ENCODE results near the gene MRPL18.
"Not testable (repeated sequence)": the region's sequence is repeated elsewhere in the genome, so short reads cannot be mapped to it uniquely, and the experiment has no call there.

Gene MRPL18

DNA sequence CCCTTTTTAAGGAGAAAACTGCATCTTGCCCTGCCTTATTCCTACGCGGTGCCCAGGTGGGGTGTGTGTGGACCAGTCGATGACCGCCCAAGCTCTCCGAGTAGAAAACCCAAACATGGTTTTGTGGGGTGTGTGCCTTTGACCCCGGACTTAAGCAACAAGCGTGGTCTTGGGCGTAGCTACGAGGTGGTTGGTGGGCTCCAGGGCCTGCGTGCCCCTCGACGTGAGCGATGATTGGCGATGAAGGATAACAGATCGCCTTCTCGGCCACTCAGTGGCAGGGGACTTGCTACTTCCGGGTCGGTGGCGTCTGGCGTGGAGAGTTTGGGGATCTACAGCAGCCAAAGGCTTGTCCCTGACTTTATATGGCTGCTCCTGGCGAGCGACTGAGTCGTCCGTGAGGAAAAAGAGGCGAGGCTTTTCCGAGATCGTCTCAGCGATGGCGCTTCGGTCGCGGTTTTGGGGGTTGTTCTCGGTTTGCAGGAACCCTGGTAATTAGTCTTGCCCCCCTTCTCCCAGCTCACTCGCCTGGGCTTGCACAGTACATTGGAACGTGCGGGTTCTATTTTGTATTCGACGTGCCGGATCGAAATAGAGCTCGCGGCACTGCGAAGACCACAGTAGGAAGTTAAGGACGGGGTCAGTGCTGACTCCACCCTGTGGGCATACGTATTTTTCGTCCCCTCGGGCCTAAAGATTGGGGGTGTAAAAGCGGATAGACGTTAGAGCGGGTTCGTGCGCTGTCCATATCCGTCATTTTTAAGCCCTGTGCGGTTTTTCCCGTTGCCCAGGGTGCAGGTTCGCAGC is at the start of gene MRPL18:
Gene MRPL18 (plus strand): TSS at position 319 of the 807 bp plus-strand sequence. CDS start 121 bp downstream, at position 440.
- H3K4me1 ChIP-seq (ENCODE audit: control insufficient read depth, insufficient read depth, low read length): peaks cover 31% of the 10 kb centered on the region
- peak within 1 kb of the TSS; percentile 88 to 96 for H3K4me3 ChIP-seq (ENCODE audit: low read length in 2 of 2)
- no peaks in the 10 kb centered on the region for H3K9me3 ChIP-seq (ENCODE audit: control insufficient read depth in 2 of 2, low read length in 2 of 2)
- H3K36me3 ChIP-seq (ENCODE audit: control insufficient read depth in 2 of 2, insufficient read depth in 2 of 2, low read length in 2 of 2): peaks cover 3 to 6% of the 10 kb centered on the region in 2 donors
- H3K27me3 ChIP-seq (ENCODE audit: control insufficient read depth in 1 of 2, insufficient read depth in 2 of 2, low read length in 2 of 2): no peaks in the 10 kb centered on the region
- peak within 1 kb of the TSS; percentile 97 for H3K27ac ChIP-seq (ENCODE audit: low read length)
- peak within 1 kb of the TSS; percentile 96 to 97 for H3K9ac ChIP-seq (ENCODE audit: low read length in 2 of 2)

DNA sequence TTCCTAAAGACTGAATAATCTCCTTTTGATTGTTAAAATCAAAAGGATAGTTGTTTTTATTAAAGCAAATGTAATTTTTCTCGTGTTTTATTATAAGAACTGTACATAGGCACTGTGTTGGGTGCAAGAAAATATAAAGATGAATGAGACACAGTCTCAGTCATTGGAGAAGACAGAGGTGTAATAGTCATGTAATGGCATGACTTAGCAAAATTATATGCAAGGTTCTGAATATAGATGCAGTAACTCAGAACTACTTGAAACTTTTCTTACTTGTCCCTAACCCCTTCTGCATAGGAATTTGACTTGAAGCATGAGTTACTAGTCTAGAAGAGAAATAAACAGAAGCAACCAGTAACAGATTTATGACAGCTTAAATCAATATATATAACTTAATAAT is 48.1 kb upstream of the MRPL18 start:
- no peak overlapping the region for H3K9ac ChIP-seq (ENCODE audit: low read length in 2 of 2)
- no peak overlapping the region for H3K4me3 ChIP-seq (ENCODE audit: low read length in 2 of 2)

DNA sequence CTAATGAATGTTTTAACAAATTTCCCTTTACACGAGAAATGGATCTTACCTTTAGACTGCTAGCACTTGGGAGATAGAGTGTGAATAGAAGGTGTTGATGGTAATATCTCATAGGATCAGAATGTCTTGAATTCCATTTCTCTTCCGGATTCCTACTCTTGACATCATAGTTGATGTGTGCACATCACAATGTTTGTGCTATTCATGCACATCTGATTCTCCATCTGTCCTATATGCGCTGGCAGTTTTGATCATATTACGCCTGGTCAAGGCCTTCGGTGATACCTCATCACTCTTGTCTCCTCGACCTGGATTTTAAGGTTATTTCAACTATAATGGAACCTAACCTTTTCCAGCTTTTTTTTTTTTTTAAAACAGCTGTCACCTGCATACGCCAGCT is 45.2 kb upstream of the MRPL18 start:
- H3K36me3 ChIP-seq (ENCODE audit: control insufficient read depth in 2 of 2, insufficient read depth in 2 of 2, low read length in 2 of 2): peaks cover 34 to 65% of the 10 kb centered on the region in 2 donors
- no peak overlapping the region for H3K4me3 ChIP-seq (ENCODE audit: low read length in 2 of 2)
- no peaks in the 10 kb centered on the region for H3K27me3 ChIP-seq (ENCODE audit: control insufficient read depth in 1 of 2, insufficient read depth in 2 of 2, low read length in 2 of 2)
- no peak overlapping the region for H3K9ac ChIP-seq (ENCODE audit: low read length in 2 of 2)
- no peaks in the 10 kb centered on the region for H3K9me3 ChIP-seq (ENCODE audit: control insufficient read depth in 2 of 2, low read length in 2 of 2)
- no peak overlapping the region for H3K27ac ChIP-seq (ENCODE audit: low read length)
- H3K4me1 ChIP-seq (ENCODE audit: control insufficient read depth, insufficient read depth, low read length): no peaks in the 10 kb centered on the region

More for the DNA sequence above, 48.1 kb upstream of the MRPL18 start:
- H3K27ac ChIP-seq (ENCODE audit: low read length): no peak overlapping the region
- no peaks in the 10 kb centered on the region for H3K27me3 ChIP-seq (ENCODE audit: control insufficient read depth in 1 of 2, insufficient read depth in 2 of 2, low read length in 2 of 2)
- H3K9me3 ChIP-seq (ENCODE audit: control insufficient read depth in 2 of 2, low read length in 2 of 2): no peaks in the 10 kb centered on the region
- H3K36me3 ChIP-seq (ENCODE audit: control insufficient read depth in 2 of 2, insufficient read depth in 2 of 2, low read length in 2 of 2): peaks cover 34 to 42% of the 10 kb centered on the region in 2 donors
- H3K4me1 ChIP-seq (ENCODE audit: control insufficient read depth, insufficient read depth, low read length): no peaks in the 10 kb centered on the region

DNA sequence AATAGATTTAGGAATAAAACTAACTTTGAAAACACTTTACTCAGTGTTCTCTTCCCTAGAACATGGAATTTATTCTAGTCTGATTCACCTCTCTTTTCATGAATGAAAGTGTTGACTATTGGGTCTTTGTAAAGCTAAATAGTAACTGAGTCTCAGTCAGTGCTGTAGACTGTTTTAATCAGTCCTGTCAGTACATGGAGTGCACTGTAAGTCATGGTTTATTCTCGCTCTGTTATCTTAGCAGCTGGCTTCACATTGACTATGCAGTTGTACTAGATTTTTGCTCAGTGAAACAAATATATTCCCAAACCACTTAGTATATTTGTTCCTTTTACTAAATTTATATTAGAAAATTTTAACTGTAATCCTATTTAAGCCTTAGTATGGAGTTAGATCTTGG is 43.5 kb upstream of the MRPL18 start:
- Histone ChIP-seq H3K4me3 (ENCODE audit: low read length in 2 of 2) (no peak overlapping the region), H3K27ac (ENCODE audit: low read length) (no peak overlapping the region), H3K9ac (ENCODE audit: low read length in 2 of 2) (no peak overlapping the region), H3K36me3 (ENCODE audit: control insufficient read depth in 2 of 2, insufficient read depth in 2 of 2, low read length in 2 of 2) (peaks cover 31 to 63% of the 10 kb centered on the region in 2 donors), H3K9me3 (ENCODE audit: control insufficient read depth in 2 of 2, low read length in 2 of 2) (no peaks in the 10 kb centered on the region), H3K27me3 (ENCODE audit: control insufficient read depth in 1 of 2, insufficient read depth in 2 of 2, low read length in 2 of 2) (no peaks in the 10 kb centered on the region), H3K4me1 (ENCODE audit: control insufficient read depth, insufficient read depth, low read length) (no peaks in the 10 kb centered on the region)

DNA sequence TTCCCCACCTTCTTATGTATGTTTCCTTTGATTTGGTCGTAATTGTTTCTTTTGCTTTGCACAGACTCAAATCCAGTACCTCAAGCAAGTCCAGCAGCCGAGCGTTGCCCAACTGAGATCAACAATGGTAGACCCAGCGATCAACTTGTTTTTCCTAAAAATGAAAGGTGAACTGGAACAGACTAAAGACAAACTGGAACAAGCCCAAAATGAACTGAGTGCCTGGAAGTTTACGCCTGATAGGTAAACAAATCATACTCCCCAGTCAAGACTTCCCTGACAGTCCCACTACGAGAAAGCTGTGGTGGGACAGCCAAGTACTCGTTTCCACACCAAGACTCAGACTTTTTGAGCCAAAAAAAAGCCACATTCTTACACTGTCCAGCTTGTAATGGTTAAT is 42.1 kb upstream of the MRPL18 start:
- not testable (repeated sequence) for H3K9me3 ChIP-seq (ENCODE audit: control insufficient read depth in 2 of 2, low read length in 2 of 2); H3K4me1 ChIP-seq (ENCODE audit: control insufficient read depth, insufficient read depth, low read length); H3K27ac ChIP-seq (ENCODE audit: low read length); H3K9ac ChIP-seq (ENCODE audit: low read length in 2 of 2); H3K4me3 ChIP-seq (ENCODE audit: low read length in 2 of 2); H3K27me3 ChIP-seq (ENCODE audit: control insufficient read depth in 1 of 2, insufficient read depth in 2 of 2, low read length in 2 of 2)
- peaks cover 29 to 55% of the 10 kb centered on the region in 2 donors for H3K36me3 ChIP-seq (ENCODE audit: control insufficient read depth in 2 of 2, insufficient read depth in 2 of 2, low read length in 2 of 2)

DNA sequence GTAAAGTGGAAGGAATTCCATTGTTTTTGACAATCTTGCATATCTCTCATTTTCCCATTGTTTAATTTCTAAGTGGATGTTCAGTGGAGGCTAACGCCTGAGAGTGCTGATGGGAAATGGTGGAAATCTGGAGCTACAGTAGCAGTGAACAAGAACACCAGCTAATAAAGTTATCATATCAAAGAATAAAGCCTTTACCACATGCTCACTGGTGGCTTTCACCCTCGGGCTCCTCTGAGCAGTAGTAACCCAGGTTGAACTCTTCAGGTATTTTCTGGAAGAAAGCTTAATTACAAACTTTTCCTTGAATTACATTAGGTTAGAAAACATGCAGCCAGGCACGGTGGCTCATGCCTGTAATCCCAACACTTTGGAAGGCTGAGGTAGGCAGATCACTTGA is 38.8 kb upstream of the MRPL18 start:
- Histone ChIP-seq H3K4me1 (ENCODE audit: control insufficient read depth, insufficient read depth, low read length) (no peaks in the 10 kb centered on the region), H3K9ac (ENCODE audit: low read length in 2 of 2) (no peak overlapping the region), H3K9me3 (ENCODE audit: control insufficient read depth in 2 of 2, low read length in 2 of 2) (no peaks in the 10 kb centered on the region), H3K27ac (ENCODE audit: low read length) (no peak overlapping the region), H3K4me3 (ENCODE audit: low read length in 2 of 2) (no peak overlapping the region), H3K27me3 (ENCODE audit: control insufficient read depth in 1 of 2, insufficient read depth in 2 of 2, low read length in 2 of 2) (no peaks in the 10 kb centered on the region), H3K36me3 (ENCODE audit: control insufficient read depth in 2 of 2, insufficient read depth in 2 of 2, low read length in 2 of 2) (peaks cover 23 to 48% of the 10 kb centered on the region in 2 donors)

DNA sequence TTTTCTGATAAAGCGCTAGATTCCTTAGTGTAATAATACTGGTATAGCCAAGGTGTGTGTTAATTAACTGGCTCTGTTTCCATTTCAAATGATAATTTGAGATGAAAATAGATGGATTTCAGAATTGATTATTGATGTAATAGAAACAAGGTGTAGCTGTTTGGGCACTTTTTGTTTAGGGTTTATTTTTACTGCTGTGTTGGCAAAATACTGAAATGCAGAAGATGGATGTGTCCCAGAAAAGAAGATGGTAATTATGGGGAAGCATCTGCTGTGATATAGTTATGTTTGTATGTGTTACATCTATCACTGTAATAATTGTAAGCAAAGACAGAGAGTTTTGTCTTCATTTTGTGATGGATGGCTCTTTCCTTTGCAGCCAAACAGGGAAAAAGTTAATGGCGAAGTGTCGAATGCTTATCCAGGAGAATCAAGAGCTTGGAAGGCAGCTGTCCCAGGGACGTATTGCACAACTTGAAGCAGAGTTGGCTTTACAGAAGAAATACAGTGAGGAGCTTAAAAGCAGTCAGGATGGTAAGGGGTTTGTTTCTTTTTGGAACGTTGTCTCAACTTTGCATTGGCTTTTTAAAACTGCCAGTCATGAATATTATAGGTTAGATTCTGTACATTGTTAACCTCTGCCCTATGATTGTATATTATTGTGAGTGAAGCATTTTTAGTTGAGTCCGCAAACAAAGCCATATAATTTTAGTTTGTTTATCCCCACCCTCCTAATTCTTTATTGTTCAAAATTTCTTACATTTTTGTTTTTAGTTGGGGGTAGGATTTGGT is 37.0 kb upstream of the MRPL18 start:
- Histone ChIP-seq H3K9me3 (ENCODE audit: control insufficient read depth in 2 of 2, low read length in 2 of 2) (no peaks in the 10 kb centered on the region), H3K4me3 (ENCODE audit: low read length in 2 of 2) (no peak overlapping the region), H3K27ac (ENCODE audit: low read length) (no peak overlapping the region), H3K4me1 (ENCODE audit: control insufficient read depth, insufficient read depth, low read length) (no peaks in the 10 kb centered on the region), H3K9ac (ENCODE audit: low read length in 2 of 2) (no peak overlapping the region), H3K36me3 (ENCODE audit: control insufficient read depth in 2 of 2, insufficient read depth in 2 of 2, low read length in 2 of 2) (peaks cover 21 to 40% of the 10 kb centered on the region in 2 donors), H3K27me3 (ENCODE audit: control insufficient read depth in 1 of 2, insufficient read depth in 2 of 2, low read length in 2 of 2) (no peaks in the 10 kb centered on the region)

DNA sequence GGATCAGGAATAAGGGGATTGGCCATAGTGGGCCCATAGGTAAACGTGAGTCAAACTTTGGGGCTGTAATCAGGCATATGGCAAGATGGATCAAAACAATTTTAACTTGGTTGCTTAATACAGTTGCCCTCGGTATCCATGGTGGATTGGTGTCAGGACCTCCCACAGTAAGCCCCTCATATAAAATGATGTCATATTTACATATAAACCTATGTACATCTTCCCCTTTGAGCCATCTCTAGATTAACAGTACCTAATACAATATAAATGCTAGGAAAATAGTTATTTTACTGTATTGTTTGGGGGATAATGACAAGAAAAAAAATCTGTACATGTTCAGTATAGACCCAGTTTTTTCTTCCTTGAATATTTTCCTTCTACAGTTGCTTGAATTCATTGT is 35.9 kb upstream of the MRPL18 start:
- Histone ChIP-seq H3K27me3 (ENCODE audit: control insufficient read depth in 1 of 2, insufficient read depth in 2 of 2, low read length in 2 of 2) (no peaks in the 10 kb centered on the region), H3K36me3 (ENCODE audit: control insufficient read depth in 2 of 2, insufficient read depth in 2 of 2, low read length in 2 of 2) (peaks cover 26 to 34% of the 10 kb centered on the region in 2 donors), H3K4me1 (ENCODE audit: control insufficient read depth, insufficient read depth, low read length) (no peaks in the 10 kb centered on the region), H3K9me3 (ENCODE audit: control insufficient read depth in 2 of 2, low read length in 2 of 2) (no peaks in the 10 kb centered on the region), H3K9ac (ENCODE audit: low read length in 2 of 2) (no peak overlapping the region), H3K27ac (ENCODE audit: low read length) (no peak overlapping the region), H3K4me3 (ENCODE audit: low read length in 2 of 2) (no peak overlapping the region)

DNA sequence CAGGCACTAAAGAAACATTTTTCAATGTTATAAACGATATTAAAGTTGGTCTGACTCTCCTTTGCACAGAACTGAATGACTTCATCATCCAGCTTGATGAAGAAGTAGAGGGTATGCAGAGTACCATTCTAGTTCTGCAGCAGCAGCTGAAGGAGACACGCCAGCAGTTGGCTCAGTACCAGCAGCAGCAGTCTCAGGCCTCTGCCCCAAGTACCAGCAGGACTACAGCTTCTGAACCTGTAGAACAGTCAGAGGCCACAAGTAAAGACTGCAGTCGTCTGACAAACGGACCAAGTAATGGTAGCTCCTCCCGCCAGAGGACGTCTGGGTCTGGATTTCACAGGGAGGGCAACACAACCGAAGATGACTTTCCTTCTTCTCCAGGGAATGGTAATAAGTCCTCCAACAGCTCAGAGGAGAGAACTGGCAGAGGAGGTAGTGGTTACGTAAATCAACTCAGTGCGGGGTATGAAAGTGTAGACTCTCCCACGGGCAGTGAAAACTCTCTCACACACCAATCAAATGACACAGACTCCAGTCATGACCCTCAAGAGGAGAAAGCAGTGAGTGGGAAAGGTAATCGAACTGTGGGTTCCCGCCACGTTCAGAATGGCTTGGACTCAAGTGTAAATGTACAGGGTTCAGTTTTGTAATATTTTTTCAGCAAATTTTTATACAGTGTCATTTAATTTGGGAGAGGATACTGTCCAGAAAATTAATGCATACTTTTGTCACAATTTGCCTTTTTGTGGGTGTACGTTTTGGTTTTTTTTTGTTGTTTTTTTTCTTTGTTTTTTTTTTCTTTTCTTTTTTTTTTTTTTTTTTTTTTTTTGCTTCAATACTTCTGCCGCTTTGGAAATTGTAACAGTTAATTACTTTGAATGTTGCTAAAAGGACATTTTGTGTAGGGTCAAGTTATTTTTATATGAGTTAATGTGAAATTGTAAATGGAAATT is 35.0 kb upstream of the MRPL18 start:
- Histone ChIP-seq H3K4me1 (ENCODE audit: control insufficient read depth, insufficient read depth, low read length) (no peaks in the 10 kb centered on the region), H3K27ac (ENCODE audit: low read length) (no peak overlapping the region), H3K9me3 (ENCODE audit: control insufficient read depth in 2 of 2, low read length in 2 of 2) (no peaks in the 10 kb centered on the region), H3K9ac (ENCODE audit: low read length in 2 of 2) (no peak overlapping the region), H3K36me3 (ENCODE audit: control insufficient read depth in 2 of 2, insufficient read depth in 2 of 2, low read length in 2 of 2) (peaks cover 26 to 31% of the 10 kb centered on the region in 2 donors), H3K27me3 (ENCODE audit: control insufficient read depth in 1 of 2, insufficient read depth in 2 of 2, low read length in 2 of 2) (no peaks in the 10 kb centered on the region), H3K4me3 (ENCODE audit: low read length in 2 of 2) (no peak overlapping the region)

DNA sequence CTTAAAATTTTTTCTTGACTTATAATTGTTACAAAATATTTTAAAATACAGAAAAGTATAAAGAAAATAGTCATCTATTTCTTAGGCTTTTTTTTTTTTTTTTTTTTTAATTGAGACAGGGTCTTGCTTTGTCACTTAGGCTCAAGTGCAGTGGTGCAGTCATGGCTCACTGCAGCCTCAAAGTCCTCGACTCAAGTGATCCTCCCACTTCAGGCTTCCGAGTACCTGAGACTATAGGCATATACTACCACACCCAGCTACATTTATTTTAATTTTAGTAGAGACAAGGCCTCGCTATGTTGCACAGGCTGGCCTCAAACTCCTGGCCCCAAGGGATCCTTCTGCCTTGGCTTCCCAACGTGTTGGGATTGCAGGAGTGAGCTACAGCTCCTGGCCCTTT is 33.8 kb upstream of the MRPL18 start:
- Histone ChIP-seq H3K4me3 (ENCODE audit: low read length in 2 of 2) (no peak overlapping the region), H3K9ac (ENCODE audit: low read length in 2 of 2) (no peak overlapping the region), H3K36me3 (ENCODE audit: control insufficient read depth in 2 of 2, insufficient read depth in 2 of 2, low read length in 2 of 2) (peaks cover 23 to 28% of the 10 kb centered on the region in 2 donors), H3K4me1 (ENCODE audit: control insufficient read depth, insufficient read depth, low read length) (peaks cover 6% of the 10 kb centered on the region), H3K9me3 (ENCODE audit: control insufficient read depth in 2 of 2, low read length in 2 of 2) (no peaks in the 10 kb centered on the region), H3K27ac (ENCODE audit: low read length) (no peak overlapping the region), H3K27me3 (ENCODE audit: control insufficient read depth in 1 of 2, insufficient read depth in 2 of 2, low read length in 2 of 2) (no peaks in the 10 kb centered on the region)

Data from stomach smooth muscle (tissue), 2 donors.